IMR-90 (cell line): Measurements from ENCODE around the gene CTBP2. TPM values are rescaled to one million over a fixed set of nuclear protein-coding genes. Genes with fewer than 3 reads are reported as not detected.

Source experiments
- ATAC-seq: fragments of 200-7000 bp; cut with Tn5 transposase; 2 replicates; pipeline ENCODE4 v1.9.1; 2020; ENCODE audit warnings: low read depth, mild to moderate bottlenecking, moderate library complexity
- BruUV-seq: library from RNA; stranded (reverse); fragments of 400-500 nt; replicated peaks from 2 replicates; lab custom pipeline; 2021; lab: Mats Ljungman, UMichigan
- CTCF ChIA-PET: fragments of 300-600 bp; formaldehyde crosslinking; extraction: SDS; loops from one replicate; lab custom pipeline; 2021; ENCODE audit warnings: antibody characterized with exemption; lab: Yijun Ruan, JAX
- POLR2A ChIA-PET: fragments of 300-600 bp; sonication (Branson Sonifier 250); formaldehyde crosslinking; loops from one replicate; lab custom pipeline; 2022; ENCODE audit warnings: antibody characterized with exemption; ENCODE audit not compliant: unreplicated experiment; lab: Charles Lee
- DNase-seq: peaks from one replicate; pipeline ENCODE4 v3.0.0; 2013
- H2AFZ ChIP-seq: replicated peaks from 2 replicates; pipeline ENCODE3; 2013; ENCODE audit warnings: low read length, mild to moderate bottlenecking; ENCODE audit not compliant: poor library complexity
- H2AK5ac ChIP-seq: 2 replicates; pipeline ENCODE4 v1.6.1; 2013; ENCODE audit warnings: low read depth, low read length, inconsistent platforms
- H2AK9ac ChIP-seq: replicated peaks from 2 replicates; pipeline ENCODE3; 2013; ENCODE audit warnings: mild to moderate bottlenecking, low read depth, low read length, moderate library complexity; ENCODE audit not compliant: poor library complexity
- H2BK120ac ChIP-seq: 2 replicates; pipeline ENCODE4 v1.6.1; 2013; ENCODE audit warnings: low read depth, low read length, inconsistent platforms
- H2BK15ac ChIP-seq: 3 replicates; pipeline ENCODE4 v1.6.1; 2013; ENCODE audit warnings: low read depth, low read length, inconsistent platforms
- H2BK20ac ChIP-seq: 2 replicates; pipeline ENCODE4 v1.6.1; 2013; ENCODE audit warnings: low read depth, mild to moderate bottlenecking, inconsistent platforms, low read length, moderate library complexity
- H2BK5ac ChIP-seq: 2 replicates; pipeline ENCODE4 v1.6.1; 2013; ENCODE audit warnings: mild to moderate bottlenecking, low read depth, low read length, inconsistent platforms; ENCODE audit not compliant: poor library complexity, severe bottlenecking
- H3K14ac ChIP-seq: replicated peaks from 2 replicates; pipeline ENCODE4 v1.6.1; 2013; ENCODE audit warnings: low read depth, low read length, inconsistent platforms
- H3K18ac ChIP-seq: 2 replicates; pipeline ENCODE4 v1.6.1; 2013; ENCODE audit warnings: low read depth, low read length, control low read depth
- H3K23ac ChIP-seq: 2 replicates; pipeline ENCODE4 v1.6.1; 2013; ENCODE audit warnings: low read depth, low read length, inconsistent platforms
- H3K27ac ChIP-seq: 2 replicates; pipeline ENCODE4 v1.5.1; 2013; ENCODE audit warnings: mild to moderate bottlenecking, control low read depth, low read length; ENCODE audit not compliant: insufficient read depth
- H3K27me3 ChIP-seq: 2 replicates; pipeline ENCODE4 v1.6.1; 2013; ENCODE audit warnings: low read length; ENCODE audit not compliant: control insufficient read depth, insufficient read depth
- H3K36me3 ChIP-seq: 2 replicates; pipeline ENCODE4 v1.6.1; 2013; ENCODE audit warnings: low read length, mixed read lengths; ENCODE audit not compliant: control insufficient read depth, insufficient read depth
- H3K4ac ChIP-seq: 2 replicates; pipeline ENCODE4 v1.6.1; 2013; ENCODE audit warnings: low read depth, low read length, inconsistent platforms
- H3K4me1 ChIP-seq: 2 replicates; pipeline ENCODE4 v1.6.1; 2013; ENCODE audit warnings: low read length, mixed read lengths; ENCODE audit not compliant: control insufficient read depth, insufficient read depth
- H3K4me2 ChIP-seq: 2 replicates; pipeline ENCODE4 v1.6.1; 2013; ENCODE audit warnings: low read depth, mild to moderate bottlenecking, control low read depth, low read length, moderate library complexity
- H3K4me3 ChIP-seq: 2 replicates; pipeline ENCODE4 v1.5.1; 2013; ENCODE audit warnings: low read depth, mild to moderate bottlenecking, control low read depth, low read length, moderate library complexity; ENCODE audit not compliant: insufficient read depth
- H3K56ac ChIP-seq: 2 replicates; pipeline ENCODE4 v1.6.1; 2013; ENCODE audit warnings: low read length, inconsistent platforms; ENCODE audit not compliant: insufficient read depth; ENCODE audit errors: extremely low read depth
- H3K79me1 ChIP-seq, 2 experiments: 2 replicates each; pipeline ENCODE4 v1.6.1; 2013; ENCODE audit warnings: low read length in 2 of 2, inconsistent platforms in 1 of 2, low read depth in 1 of 2
- H3K9ac ChIP-seq: 2 replicates; pipeline ENCODE4 v1.6.1; 2013; ENCODE audit warnings: low read depth, low read length, control low read depth
- H3K9me1 ChIP-seq: 2 replicates; pipeline ENCODE4 v1.6.1; 2013; ENCODE audit warnings: low read length, inconsistent platforms; ENCODE audit not compliant: insufficient read depth
- H3K9me3 ChIP-seq: 2 replicates; pipeline ENCODE4 v1.6.1; 2013; ENCODE audit warnings: low read length; ENCODE audit not compliant: control insufficient read depth, insufficient read depth
- H4K20me1 ChIP-seq: 2 replicates; pipeline ENCODE4 v1.6.1; 2013; ENCODE audit warnings: low read length, inconsistent platforms; ENCODE audit not compliant: insufficient read depth
- H4K5ac ChIP-seq: 2 replicates; pipeline ENCODE4 v1.6.1; 2013; ENCODE audit warnings: mild to moderate bottlenecking, low read depth, low read length, control low read depth
- H4K8ac ChIP-seq, 2 experiments: 2 replicates each; pipeline ENCODE4 v1.6.1; 2013; ENCODE audit warnings: low read depth in 2 of 2, low read length in 2 of 2, control low read depth in 1 of 2, inconsistent platforms in 1 of 2
- H4K91ac ChIP-seq: 2 replicates; pipeline ENCODE4 v1.6.1; 2013; ENCODE audit warnings: low read depth, low read length, inconsistent platforms; ENCODE audit not compliant: insufficient read depth
- BHLHE40 ChIP-seq: fragments of 150-350 bp; IDR thresholded peaks from 2 replicates; pipeline ENCODE4 v1.6.1; 2016; ENCODE audit warnings: mild to moderate bottlenecking, low read depth, low read length
- CEBPB ChIP-seq: IDR thresholded peaks from 2 replicates; pipeline ENCODE4 v1.6.1; 2012; ENCODE audit warnings: low read depth, low read length, improper control_type of control experiment
- CHD1 ChIP-seq: IDR thresholded peaks from 2 replicates; pipeline ENCODE4 v1.6.1; 2012; ENCODE audit warnings: low read depth, low read length, improper control_type of control experiment
- CTCF ChIP-seq: conservative IDR thresholded peaks from 2 replicates; pipeline ENCODE4 v1.5.1; 2012; ENCODE audit warnings: mild to moderate bottlenecking, low read depth, low read length, improper control_type of control experiment
- ELK1 ChIP-seq: fragments of 150-350 bp; IDR thresholded peaks from 2 replicates; pipeline ENCODE4 v1.6.1; 2016; ENCODE audit warnings: low read depth, mild to moderate bottlenecking, low read length, moderate library complexity, borderline replicate concordance
- FOS ChIP-seq: fragments of 150-350 bp; IDR thresholded peaks from 2 replicates; pipeline ENCODE4 v1.6.1; 2016; ENCODE audit warnings: low read depth, low read length
- MAFK ChIP-seq: IDR thresholded peaks from 2 replicates; pipeline ENCODE4 v1.6.1; 2012; ENCODE audit warnings: low read depth, low read length, improper control_type of control experiment
- MXI1 ChIP-seq: IDR thresholded peaks from 2 replicates; pipeline ENCODE4 v1.6.1; 2012; ENCODE audit warnings: low read depth, mild to moderate bottlenecking, low read length, moderate library complexity, borderline replicate concordance
- NFE2L2 ChIP-seq: fragments of 150-350 bp; IDR thresholded peaks from 2 replicates; pipeline ENCODE4 v1.6.1; 2016; ENCODE audit warnings: low read depth, mild to moderate bottlenecking, low read length
- POLR2A ChIP-seq: IDR thresholded peaks from 2 replicates; pipeline ENCODE4 v1.6.1; 2012; ENCODE audit warnings: mild to moderate bottlenecking, low read depth, low read length
- RCOR1 ChIP-seq: IDR thresholded peaks from 2 replicates; pipeline ENCODE4 v1.6.1; 2012; ENCODE audit warnings: mild to moderate bottlenecking, low read length, improper control_type of control experiment; ENCODE audit not compliant: insufficient replicate concordance
- SMC3 ChIP-seq: fragments of 150-350 bp; IDR thresholded peaks from 2 replicates; pipeline ENCODE4 v1.6.1; 2016; ENCODE audit warnings: low read depth, mild to moderate bottlenecking, antibody characterized with exemption, low read length, moderate library complexity
- USF2 ChIP-seq: fragments of 150-350 bp; IDR thresholded peaks from 2 replicates; pipeline ENCODE4 v1.6.1; 2017; ENCODE audit warnings: mild to moderate bottlenecking, antibody characterized with exemption, low read length, low read depth
- WGBS, 2 experiments: methylation state at CpG; one replicate each; pipeline versions ENCODE4 v1.1.5 to v1.1.7; 2013; ENCODE audit warnings: missing lambda C conversion rate in 2 of 2; ENCODE audit not compliant: insufficient read length in 1 of 2; ENCODE audit errors: extremely low coverage in 2 of 2; 5-methylcytosine and 5-hydroxymethylcytosine counted together
- dilution Hi-C: fragments of 300-500 bp; cut with HindIII; formaldehyde crosslinking; loops from one replicate; pipeline ENCODE4 v1.14.3; 2018; ENCODE audit warnings: low sequenced_read_pairs; ENCODE audit not compliant: unreplicated experiment
- in situ Hi-C: fragments of 300-500 bp; cut with MboI; formaldehyde crosslinking; loops from 3 replicates; pipeline ENCODE4 v1.14.3; 2019; ENCODE audit warnings: low sequenced_read_pairs, inconsistent platforms, mixed read lengths
- intact Hi-C: fragments of 100-400 bp; cut with micrococcal nuclease; formaldehyde crosslinking; loops from 2 replicates; pipeline ENCODE4 v1.10.0; 2022
- polyA plus RNA-seq, 3 experiments: library from polyadenylated mRNA; depleted of rRNA; stranded (reverse); fragments of >200 nt; gene quantifications; 2 replicates each; pipeline ENCODE4 v1.2.3, GENCODE V29; 2012; ENCODE audit warnings: low replicate concordance in 1 of 3
- total RNA-seq: library from RNA; depleted of rRNA; stranded (reverse); fragments of >200 nt; gene quantifications from 2 replicates; pipeline ENCODE4 v1.2.3, GENCODE V29; 2012

The CTBP2 gene
- total and polyA plus RNA-seq, 2 of the 4 experiments (the other 2 are of a cell fraction): 81.0 to 86.6 TPM

- Histone ChIP-seq H3K9me1 (no peaks in the 10 kb centered on the region; the same call in 1 of the 2 replicates), H3K9ac (no peak overlapping the region), H3K9me3 (no peaks in the 10 kb centered on the region), H3K4me1 (no peaks in the 10 kb centered on the region), H2BK15ac (no peak overlapping the region), H2BK5ac (no peak overlapping the region), H3K27me3 (peaks cover 20% of the 10 kb centered on the region), H3K18ac (no peak overlapping the region), H3K23ac (no peak overlapping the region), H2BK20ac (no peak overlapping the region), H2BK120ac (no peak overlapping the region), H2AFZ (no peak overlapping the region), H4K91ac (no peak overlapping the region), H3K4ac (no peak overlapping the region), H4K5ac (no peak overlapping the region), H3K27ac (no peak overlapping the region), H4K20me1 (no peaks in the 10 kb centered on the region), H2AK5ac (no peak overlapping the region), H3K56ac (no peak overlapping the region), H3K79me1 (no peaks in the 10 kb centered on the region), H3K4me2 (no peak overlapping the region), H2AK9ac (no peak overlapping the region), H3K4me3 (no peak overlapping the region), H3K36me3 (no peaks in the 10 kb centered on the region), H3K14ac (no peak overlapping the region), H4K8ac (no peak overlapping the region)
- ChIA-PET POLR2A (no interaction called here), CTCF (no interaction called here)
- WGBS, 2 experiments: 72% methylated on average over 8 of the region's 18 CpGs; no CpG with 5 or more reads in 1 of the 2 experiments
- in situ Hi-C loops (no loop called here), dilution Hi-C loops (no loop called here), intact Hi-C loops (no loop called here)
- DNase-seq: no peak
- BruUV-seq: no TSS peak
- ATAC-seq: no peak
- TF ChIP-seq CHD1 (no peak), MXI1 (no peak), MAFK (no peak), FOS (no peak), NFE2L2 (no peak), SMC3 (no peak), RCOR1 (no peak), ELK1 (no peak), BHLHE40 (no peak), POLR2A (no peak), CEBPB (no peak), USF2 (no peak), CTCF (no peak)
These were observed 26.2 kb upstream of the CTBP2 start for GRCh38 chr10:125186431-125187170.
